NCI-H345 treated with DMSO at 0.1 percent for 48 hours (cell line): Measurements from ENCODE around the gene FBXL20.
"Not testable (repeated sequence)": the region's sequence is repeated elsewhere in the genome, so short reads cannot be mapped to it uniquely, and the experiment has no call there.

Experiments used
- DNase-seq: peaks from one replicate; lab custom pipeline; 2025; ENCODE audit not compliant: unreplicated experiment; lab: John Stamatoyannopoulos, UW

Gene FBXL20

DNA sequence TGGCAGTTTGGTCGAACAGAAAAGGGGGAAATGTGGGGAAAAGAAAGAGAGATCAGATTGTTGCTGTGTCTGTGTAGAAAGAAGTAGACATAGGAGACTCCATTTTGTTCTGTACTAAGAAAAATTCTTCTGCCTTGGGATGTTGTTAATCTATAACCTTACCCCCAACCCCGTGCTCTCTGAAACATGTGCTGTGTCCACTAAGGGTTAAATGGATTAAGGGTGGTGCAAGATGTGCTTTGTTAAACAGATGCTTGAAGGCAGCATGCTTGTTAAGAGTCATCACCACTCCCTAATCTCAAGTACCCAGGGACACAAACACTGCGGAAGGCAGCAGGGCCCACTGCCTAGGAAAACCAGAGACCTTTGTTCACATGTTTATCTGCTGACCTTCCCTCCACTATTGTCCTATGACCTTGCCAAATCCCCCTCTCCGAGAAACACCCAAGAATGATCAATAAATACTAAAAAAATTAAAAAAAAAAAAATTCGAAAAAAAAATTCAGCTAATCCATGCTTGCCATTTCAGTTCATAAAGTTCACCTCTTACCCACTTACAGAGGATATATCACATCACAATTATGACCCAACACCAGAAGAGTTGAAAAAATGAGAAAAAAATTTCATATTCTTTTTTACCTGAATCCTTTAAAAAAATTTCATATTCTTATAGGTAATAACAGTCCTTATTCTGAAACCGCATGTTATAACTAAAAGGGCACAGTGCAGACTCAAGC, 67.2 kb downstream of the FBXL20 start:
- DNase-seq: not testable (repeated sequence)

DNA sequence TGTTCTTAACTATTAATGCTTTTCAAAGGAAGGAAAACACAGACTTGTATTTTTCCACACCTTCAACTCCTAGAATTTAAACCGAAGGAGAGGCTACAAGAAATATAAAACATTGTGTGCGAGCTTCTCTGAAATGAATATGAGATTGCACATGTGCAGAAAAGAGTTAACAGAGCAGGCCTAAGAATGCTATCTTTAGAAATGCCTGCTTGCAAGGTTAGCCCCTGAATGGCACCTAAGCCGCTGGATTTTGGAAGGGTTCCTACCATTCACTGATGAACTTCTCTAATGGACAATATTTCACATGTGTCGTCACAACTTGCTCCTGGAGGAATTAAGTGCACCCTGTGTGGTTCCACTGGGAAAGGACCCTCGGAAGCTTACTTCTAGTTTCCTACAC, 69.3 kb downstream of the FBXL20 start:
- no peak for DNase-seq

DNA sequence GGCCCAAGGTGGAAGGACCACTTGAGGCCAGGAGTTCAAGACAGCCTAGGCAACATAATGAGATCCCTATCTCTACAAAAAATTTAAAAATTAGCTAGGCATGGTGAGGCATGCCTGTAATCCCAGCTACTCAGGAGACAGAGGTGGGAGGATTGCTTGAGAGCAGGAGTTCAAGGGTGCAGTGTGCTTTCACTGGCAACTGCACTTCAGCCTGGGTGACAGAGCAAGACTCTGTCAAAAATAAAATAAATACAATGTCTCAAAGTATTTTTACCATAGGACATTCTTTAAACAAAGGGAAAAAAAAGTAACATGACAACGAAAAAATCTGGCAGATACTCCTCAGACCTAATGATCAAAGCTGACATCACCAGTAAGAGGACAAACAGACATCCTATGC, 72.6 kb downstream of the FBXL20 start:
- DNase-seq: no peak

DNA sequence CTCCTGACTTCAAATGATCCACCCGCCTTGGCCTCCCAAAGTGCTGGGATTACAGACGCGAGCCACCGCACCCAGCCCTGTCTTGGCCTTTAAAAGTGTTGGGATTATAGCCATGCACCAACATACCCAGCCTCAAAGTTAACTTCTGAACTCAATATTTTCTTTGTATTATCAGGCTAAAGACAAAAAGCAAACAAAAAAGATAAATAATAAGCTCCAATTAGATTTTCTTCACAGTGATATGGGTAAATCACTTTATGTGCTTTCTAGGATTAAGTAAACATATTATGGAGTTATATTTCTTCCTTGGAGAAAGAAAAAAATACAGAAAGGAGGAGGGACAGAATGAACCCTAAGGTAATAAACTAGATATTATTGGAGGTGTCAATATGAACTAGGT, 74.3 kb downstream of the FBXL20 start:
- no peak for DNase-seq

GRCh38 chr17:39325528-39326240, 75.7 kb downstream of the FBXL20 start:
- DNase-seq: no peak

- DNase-seq: no peak
These were observed 82.8 kb downstream of the FBXL20 start for GRCh38 chr17:39318636-39319035.

DNA sequence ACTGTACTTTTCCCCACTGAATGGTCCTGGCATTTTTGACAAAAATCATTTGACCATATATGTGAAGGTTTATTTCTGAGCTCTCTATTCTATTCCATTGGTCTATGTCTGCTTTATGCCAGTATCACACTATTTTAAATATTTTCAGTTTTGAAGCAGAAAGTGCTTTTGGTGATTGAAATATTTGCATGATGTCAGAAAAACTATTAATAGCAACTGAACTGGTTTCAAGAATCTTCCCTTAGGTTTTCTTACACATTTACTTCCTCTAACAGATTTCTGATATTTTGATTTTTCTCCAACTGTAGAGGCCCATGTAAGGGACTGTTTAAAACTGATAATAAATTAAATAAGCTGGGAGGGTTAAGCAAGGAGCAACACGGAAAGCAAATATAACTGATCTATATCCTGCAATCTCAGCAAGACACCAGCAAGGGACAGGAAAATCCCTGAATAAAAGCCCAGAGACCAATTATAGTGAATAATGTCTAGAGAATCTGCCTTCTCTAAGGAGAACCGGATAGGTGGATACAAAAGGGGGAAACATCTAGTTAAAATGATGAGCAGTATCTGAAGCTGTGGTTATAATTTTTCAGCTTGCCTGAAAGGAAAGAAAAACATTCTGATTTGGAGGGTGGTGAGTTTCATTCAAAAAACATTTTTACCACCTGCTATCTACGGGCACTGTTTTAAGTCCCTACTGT, 94.8 kb downstream of the FBXL20 start:
- DNase-seq: no peak

DNA sequence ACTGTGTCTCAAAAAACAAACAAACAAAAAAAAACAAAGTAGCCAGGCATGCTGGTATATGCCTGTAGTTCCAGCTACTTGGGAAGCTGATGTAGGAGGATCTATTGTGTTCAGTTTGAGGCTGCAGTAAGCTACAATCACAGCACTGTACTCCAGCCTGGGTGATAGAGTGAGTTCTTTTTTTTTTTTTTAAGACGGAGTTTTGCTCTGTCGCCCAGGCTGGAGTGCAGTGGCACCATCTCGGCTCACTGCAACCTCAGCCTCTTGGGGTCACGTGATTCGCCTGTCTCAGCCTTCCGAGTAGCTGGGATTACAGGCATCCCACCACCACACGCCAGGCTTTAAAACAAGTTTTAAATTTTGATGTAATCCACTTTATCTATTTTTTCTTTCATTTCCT, 95.4 kb downstream of the FBXL20 start:
- DNase-seq: no peak

DNA sequence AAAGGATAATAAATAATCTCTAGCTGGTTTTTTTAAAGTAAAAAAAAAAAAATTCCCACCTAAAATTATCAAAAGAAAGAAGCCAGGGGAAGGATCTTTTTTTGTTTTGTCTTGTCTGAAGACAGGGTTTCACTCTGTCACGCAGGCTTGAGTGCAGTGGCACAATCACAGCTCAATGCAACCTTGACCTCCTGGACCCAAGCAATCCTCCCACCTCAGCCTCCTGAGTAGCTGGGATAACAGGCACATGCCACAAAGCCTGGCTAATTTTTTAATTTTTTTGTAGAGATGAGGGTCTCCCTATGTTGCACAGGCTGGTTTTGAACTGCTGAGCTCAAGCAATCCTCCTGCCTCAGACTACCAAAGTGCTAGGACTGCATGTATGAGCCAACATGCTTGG, 97.2 kb downstream of the FBXL20 start:
- DNase-seq: no peak

DNA sequence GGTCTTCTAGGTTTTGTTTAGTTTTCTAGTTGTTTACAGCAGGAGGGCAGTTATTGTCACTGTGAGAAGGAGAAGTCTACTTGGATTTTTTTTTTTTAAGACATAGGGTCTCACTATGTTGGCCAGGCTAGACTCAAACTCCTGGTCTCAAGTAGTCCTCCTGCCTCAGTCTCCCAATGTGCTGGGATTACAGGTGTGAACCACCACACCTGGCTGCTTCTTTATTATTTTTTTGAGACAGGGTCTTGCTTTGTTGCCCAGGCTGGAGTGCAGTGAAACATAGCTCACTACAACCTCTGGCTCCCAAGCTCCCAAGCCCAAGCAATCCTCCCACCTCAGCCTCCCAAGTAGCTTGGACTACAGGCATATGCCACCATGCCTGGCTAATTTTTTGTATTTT, 107.4 kb downstream of the FBXL20 start:
- no peak for DNase-seq

DNA sequence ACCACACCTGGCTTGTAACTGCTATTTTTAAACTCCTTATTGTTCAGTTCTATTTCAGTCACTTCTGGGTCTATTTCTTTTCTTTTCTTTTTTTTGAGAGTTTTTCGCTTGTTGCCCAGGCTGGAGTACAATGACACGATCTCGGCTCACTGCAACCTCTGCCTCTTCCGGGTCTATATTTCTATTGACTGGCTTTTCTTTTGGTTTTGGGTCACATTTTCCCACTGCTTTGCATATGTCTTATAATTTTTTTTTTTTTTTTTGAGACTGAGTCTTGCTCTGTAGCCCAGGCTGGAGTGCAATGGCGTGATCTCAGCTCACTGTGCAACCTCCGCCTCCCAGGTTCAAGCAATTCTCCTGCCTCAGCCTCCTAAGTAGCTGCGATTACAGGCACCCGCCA, 108.9 kb downstream of the FBXL20 start:
- not testable (repeated sequence) for DNase-seq

- DNase-seq: not testable (repeated sequence)
These were observed 114.9 kb downstream of the FBXL20 start for GRCh38 chr17:39286513-39286912.

DNA sequence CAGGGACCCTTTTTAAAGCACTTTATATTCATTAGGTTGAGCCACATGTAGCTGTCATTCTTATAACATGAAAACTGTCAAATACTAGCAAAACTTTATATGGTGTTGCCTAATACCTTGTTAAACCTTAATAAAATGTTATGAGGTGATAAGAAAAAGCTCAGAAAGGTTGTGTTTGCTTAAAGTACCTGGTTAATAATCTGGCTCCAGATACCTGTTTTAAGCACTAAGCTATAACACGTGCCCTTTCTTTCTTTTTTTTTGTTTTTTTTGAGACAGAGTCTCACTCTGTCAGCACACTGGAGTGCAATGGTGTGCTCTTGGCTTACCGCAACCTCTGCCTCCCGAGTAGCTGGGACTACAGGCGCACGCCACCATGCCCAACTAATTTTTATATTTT, 116.7 kb downstream of the FBXL20 start:
- no peak for DNase-seq

- no peak for DNase-seq
These were observed 117.5 kb downstream of the FBXL20 start for GRCh38 chr17:39283896-39284295.

DNA sequence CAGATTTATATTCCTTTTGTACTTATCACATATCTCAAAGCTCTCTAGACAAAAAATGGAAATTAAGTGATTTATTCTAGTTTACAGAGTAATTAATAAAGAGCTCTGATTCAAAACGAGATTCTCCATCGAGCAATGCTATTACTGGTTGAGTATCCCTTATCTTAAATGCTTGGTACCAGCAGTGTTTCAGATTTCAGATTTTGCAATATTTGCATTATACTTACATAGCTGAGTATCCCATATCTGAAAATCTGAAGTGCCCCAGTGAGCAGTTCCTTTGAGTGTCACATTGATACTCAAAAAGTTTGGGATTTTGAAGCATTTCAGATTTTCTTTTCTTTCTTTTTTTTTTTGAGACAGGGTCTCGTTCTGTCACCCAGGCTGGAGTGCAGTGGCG, 118.3 kb downstream of the FBXL20 start:
- DNase-seq: no peak

DNA sequence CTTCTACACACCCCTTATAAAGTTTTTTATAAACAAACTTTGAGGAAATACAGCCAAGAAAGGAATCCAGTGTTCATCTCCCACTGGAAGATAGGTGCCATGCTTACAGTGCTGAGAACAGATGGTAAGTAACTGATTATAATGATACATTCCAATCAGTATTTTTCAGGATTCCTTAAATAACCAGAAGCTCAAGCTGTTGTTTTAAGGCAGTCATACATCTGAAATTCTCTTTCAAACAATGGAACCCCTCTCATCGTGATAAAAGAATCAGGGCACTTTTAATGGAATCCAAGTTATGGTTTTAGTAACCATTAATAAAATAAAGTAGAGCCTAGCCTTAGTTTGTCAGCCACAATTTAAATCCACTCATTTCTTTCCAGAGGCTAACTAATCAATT, 119.6 kb downstream of the FBXL20 start:
- no peak for DNase-seq

GRCh38 chr17:39278246-39278645, 123.2 kb downstream of the FBXL20 start:
- DNase-seq: not testable (repeated sequence)

DNA sequence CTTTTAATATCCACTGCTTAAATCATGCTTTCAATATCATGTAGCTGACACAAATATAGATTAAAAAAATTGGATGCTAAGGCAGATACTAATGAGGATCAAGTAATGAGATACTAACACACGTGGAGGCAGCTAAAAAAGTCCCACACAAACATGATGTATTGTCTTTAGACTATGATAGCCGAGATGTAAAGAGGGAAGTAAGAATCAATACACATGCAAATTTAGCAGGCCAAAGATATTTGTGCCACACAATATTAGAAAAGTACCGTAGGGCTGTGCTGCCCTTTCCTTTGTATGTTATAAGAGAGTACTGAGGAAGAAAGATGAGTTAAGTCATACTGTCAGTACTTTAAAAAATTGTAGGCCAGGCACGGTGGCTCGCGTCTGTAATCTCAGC, 124.3 kb downstream of the FBXL20 start:
- DNase-seq: no peak

DNA sequence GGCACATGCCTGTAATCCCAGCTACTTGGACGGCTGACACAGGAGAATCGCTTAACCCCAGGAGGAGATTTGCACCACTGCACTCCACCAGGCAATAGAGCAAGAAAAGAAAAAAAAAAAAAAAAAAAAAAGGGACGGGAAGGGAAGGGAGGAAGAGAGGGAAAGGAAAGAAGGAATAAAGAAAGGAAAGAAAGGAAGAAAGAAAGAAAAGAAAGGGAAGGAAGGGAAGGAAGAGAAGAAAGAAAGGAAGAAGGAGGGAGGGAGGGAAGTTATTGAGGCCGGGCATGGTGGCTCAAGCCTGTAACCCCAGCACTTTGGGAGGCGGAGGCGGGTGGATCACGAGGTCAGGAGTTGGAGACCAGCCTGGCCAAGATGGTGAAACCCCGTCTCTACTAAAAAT, 125.3 kb downstream of the FBXL20 start:
- no peak for DNase-seq

DNA sequence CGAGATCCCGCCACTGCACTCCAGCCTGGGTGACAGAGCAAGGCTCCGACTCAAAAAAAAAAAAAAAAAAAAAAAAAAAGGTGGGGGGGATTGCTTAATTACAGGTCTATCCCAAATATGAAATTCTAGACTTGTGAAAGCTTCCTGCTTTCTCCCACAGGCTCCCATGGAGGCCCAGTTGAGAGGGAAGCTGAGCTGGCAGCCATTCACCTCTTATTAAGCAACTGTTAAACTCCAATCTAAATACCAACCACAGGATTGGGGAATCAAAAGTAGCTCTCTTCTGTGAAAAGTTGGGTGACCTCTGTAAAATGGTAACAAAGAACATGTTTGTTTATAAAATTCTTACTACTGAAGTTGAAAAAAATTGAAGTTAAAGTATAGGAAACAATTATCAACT, 129.9 kb downstream of the FBXL20 start:
- no peak for DNase-seq

DNA sequence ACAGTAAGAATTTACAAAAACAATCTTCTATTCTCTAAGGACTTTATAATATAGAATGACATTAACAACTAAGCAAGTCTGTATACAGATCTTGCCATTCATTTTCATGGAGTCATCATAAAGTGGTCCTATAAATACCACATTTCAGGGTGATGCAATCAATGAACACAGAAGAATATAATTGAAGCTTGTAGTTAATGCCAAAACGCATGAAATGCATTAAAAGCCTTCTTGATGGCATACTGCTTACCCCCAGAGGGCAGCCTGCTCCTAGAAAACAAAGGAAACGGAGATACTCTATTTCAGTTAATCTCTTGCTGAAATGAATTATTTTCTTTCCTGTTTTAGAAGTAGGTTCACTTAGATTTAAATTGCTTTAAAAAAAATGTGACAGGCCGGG, 130.5 kb downstream of the FBXL20 start:
- no peak for DNase-seq

GRCh38 chr17:39264119-39264518, 137.3 kb downstream of the FBXL20 start:
- DNase-seq: no peak
